Measurements from ENCODE around the gene GIMAP7. TPM values are rescaled to one million over a fixed set of nuclear protein-coding genes. Genes with fewer than 3 reads are reported as not detected.
"Not testable (repeated sequence)": the region's sequence is repeated elsewhere in the genome, so short reads cannot be mapped to it uniquely, and the experiment has no call there.

GIMAP7 gene
- total RNA-seq (2014; rRNA removed; shearing (Covaris generic)), result not detected in 2 replicates

- DNase-seq (ENCODE audit: low read depth), result no peak
Measured at GRCh38 chr7:150514748-150515222, at the start of gene GIMAP7. GIMAP7 (plus strand) TSS chr7:150514872; CDS start chr7:150519975, 5,103 bp downstream.

DNA sequence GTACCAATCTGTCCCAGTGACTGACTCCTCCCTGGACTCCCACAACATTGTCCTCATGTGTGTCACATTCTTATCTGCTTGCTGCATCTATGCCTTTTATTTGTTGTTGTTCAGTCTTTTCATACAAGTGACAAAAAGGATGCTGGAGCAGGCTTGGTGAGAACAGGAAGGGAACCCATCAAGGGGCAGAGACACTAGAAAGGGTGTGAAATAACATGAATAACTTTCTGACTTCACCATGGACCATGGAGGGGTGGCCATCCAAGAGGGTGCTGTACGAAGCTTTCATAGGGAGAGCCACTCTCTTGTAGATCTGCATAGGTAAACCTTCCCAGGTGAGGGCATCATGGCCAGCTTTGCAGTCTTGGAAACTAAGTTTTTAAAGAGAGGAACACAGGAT is 49.7 kb upstream of the GIMAP7 start:
- no peak for DNase-seq (ENCODE audit: low read depth)

- no peak for DNase-seq (ENCODE audit: low read depth)
Measured at GRCh38 chr7:150465414-150465813, 49.3 kb upstream of the GIMAP7 start.

GRCh38 chr7:150466477-150466876 is 48.2 kb upstream of the GIMAP7 start:
- DNase-seq (ENCODE audit: low read depth), result no peak

DNA sequence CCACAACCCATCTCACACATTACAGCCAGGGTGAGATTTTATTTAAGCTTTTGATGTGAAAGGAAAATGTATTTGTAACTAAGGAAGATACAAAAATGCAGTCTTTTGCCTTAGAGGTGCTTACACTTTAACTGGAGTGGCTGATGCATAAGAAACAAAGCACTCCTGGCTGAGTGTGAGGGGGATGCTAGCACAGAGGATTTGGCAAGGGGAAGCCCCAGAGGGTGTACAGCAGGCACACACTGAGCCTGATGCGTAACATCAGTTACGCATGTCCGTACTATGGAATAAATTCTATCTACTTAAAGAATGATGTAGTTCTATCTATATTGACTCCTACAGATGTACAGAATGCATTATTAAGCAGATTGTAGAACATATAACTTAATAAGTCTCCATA is 46.4 kb upstream of the GIMAP7 start:
- no peak for DNase-seq (ENCODE audit: low read depth)

DNA sequence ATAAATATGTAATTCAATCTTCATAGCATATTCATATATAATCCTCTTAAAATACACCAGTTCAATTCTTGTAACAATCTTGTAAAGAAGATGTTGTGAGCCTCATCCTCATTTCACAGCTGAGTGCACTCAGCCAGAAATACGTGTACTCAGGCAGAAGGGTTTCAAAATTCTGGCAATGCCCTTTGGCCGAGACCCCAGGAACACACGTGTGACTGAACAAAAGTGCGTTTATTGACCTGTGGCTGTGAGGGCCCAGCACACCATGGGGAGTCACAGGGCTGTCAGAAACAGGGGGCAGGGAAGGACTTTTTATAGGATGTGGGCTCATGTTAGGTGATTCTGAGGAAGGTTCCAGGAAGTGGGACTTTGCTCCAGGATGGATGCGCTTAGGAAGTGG is 42.8 kb upstream of the GIMAP7 start:
- DNase-seq (ENCODE audit: low read depth), result no peak

DNA sequence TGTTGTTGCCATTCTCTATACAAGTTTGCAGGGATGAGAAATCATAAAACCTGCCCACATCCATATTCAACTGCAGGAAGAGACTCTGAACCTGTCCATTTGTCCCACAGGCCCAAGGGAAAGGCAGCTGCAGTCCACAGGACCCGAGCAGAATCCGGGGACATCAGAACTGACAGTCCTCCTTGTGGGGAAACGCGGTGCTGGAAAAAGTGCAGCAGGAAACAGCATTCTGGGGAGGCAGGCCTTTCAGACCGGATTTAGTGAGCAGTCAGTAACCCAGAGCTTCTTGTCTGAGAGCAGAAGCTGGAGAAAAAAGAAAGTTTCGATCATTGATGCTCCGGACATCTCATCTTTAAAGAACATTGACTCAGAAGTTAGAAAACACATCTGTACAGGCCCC is 40.8 kb upstream of the GIMAP7 start:
- no peak for DNase-seq (ENCODE audit: low read depth)

GRCh38 chr7:150476285-150476684 is 38.4 kb upstream of the GIMAP7 start:
- no peak for DNase-seq (ENCODE audit: low read depth)

DNA sequence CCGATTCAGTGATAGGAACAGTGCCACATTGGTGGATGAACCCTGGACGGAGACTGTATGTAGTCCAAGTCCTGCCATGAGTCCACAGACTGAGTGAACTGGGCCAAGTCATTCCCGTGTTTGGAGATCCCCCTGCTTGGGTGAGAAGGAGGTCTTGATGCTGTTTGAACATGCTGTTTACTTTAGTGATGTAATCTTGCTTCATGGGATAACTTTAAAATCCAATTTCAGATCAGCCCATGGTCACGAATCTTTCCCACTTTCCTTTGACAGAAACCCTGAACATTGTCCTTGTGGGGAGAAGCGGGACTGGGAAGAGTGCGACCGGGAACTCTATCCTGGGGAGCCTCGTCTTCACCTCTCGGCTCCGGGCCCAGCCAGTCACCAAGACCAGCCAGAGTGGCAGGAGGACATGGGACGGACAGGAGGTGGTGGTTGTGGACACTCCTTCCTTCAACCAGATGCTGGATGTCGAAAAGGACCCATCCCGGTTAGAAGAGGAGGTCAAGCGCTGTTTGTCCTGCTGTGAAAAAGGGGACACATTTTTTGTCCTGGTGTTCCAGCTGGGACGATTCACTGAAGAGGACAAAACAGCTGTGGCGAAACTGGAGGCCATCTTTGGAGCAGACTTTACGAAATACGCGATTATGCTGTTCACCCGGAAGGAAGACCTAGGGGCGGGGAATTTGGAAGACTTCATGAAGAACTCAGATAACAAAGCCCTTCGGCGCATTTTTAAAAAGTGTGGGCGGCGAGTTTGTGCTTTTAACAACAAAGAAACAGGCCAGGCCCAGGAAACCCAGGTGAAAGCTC is 37.6 kb upstream of the GIMAP7 start:
- no peak for DNase-seq (ENCODE audit: low read depth)

DNA sequence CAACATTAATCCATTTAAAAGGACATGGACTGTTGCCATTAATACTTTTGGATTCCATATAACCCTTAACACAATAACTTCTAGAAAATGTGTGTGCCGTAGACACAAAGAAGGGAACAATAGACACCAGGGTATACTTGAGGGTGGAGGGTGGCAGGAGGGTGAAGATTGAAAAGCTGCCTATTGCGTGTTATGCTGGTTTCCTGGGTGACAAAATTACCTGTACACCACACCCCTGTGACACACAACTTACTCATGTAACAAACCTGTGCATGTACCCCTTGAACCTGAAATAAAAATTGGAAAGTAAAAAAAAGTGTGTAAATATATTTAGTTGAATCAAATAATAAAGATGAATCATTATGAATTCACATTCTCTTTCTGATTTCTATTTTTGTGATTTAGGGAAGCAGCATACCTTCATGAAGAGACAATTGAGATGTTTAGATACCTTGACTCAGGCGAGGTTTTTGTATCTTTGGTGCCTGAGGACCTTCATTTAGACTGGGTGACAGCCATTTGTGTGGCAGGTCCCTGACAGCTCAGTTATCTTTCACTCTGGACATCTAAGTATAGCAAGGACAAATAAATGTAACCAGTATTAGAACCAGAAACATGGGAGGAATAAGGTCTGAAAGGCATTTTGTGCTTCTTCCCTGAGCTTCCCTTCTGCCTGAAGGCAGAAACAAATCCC is 35.5 kb upstream of the GIMAP7 start:
- no peak for DNase-seq (ENCODE audit: low read depth)

- DNase-seq (ENCODE audit: low read depth), result no peak
Measured at GRCh38 chr7:150481186-150481920, 33.3 kb upstream of the GIMAP7 start.

- no peak for DNase-seq (ENCODE audit: low read depth)
Measured at GRCh38 chr7:150481922-150482321, 32.8 kb upstream of the GIMAP7 start.

DNA sequence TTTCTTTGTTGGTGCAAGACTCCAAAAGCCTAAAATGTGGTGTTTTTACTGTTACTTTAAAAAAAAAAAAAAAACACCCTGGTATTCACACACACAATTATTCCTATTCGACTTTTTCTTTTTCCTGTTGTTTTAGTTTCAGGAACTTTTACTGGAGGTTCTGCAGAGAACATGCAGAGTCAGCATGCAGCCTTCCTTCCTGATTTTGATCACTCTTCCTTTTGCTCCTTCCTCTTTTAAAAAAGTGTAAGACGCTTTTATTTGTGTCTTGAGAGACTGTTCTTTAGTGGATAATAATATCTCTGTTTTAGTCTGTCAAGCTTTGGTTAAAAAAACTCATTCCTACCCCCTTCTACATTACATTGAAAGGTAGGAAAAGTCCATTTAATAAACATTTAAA is 31.2 kb upstream of the GIMAP7 start:
- not testable (repeated sequence) for DNase-seq (ENCODE audit: low read depth)

GRCh38 chr7:150484071-150484470 is 30.6 kb upstream of the GIMAP7 start:
- not testable (repeated sequence) for DNase-seq (ENCODE audit: low read depth)

DNA sequence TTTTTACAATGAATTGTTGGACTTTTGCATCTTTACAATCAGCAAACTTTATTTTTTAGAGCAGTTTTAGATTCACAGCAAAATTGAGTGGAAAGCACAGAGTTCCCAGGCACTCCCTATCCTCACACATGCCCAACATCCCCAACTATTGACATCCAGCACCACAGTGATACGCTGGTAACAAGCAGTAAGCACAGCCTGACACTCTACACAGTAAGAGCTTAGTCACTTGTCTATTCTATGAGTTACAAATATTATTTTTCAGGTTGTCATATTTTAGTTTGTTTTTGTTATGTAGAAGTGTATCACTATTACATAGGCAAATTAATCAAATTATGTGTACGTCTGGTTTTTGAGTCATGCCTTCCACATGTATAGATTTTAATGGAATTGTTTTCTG is 27.0 kb upstream of the GIMAP7 start:
- no peak for DNase-seq (ENCODE audit: low read depth)

GRCh38 chr7:150489782-150490181 is 24.9 kb upstream of the GIMAP7 start:
- no peak for DNase-seq (ENCODE audit: low read depth)

- DNase-seq (ENCODE audit: low read depth), result not testable (repeated sequence)
Measured at GRCh38 chr7:150493442-150493841, 21.2 kb upstream of the GIMAP7 start.

GRCh38 chr7:150502519-150502918 is 12.2 kb upstream of the GIMAP7 start:
- DNase-seq (ENCODE audit: low read depth), result no peak

DNA sequence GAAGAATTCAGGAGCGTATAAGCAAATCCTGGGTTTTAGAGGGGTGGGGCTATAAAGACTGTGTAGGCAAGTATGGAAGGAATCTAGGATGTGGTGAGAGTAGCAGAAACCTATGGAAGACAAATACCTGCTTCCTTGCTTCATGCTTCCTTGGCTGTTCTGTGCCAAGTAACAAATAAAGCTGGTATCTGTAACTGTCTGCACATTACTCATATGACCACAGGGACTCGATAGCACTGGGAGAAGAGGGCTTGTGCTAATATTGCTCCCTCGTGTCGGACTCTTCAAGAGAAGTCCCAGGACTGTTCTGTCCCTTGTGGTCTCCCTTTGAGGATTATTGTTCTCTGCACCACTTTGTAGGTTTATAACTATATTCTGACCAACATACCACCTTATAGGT is 11.5 kb upstream of the GIMAP7 start:
- no peak for DNase-seq (ENCODE audit: low read depth)

- no peak for DNase-seq (ENCODE audit: low read depth)
Measured at GRCh38 chr7:150503581-150503980, 11.1 kb upstream of the GIMAP7 start.

GRCh38 chr7:150507947-150508602 is 6.6 kb upstream of the GIMAP7 start:
- no peak for DNase-seq (ENCODE audit: low read depth)

DNA sequence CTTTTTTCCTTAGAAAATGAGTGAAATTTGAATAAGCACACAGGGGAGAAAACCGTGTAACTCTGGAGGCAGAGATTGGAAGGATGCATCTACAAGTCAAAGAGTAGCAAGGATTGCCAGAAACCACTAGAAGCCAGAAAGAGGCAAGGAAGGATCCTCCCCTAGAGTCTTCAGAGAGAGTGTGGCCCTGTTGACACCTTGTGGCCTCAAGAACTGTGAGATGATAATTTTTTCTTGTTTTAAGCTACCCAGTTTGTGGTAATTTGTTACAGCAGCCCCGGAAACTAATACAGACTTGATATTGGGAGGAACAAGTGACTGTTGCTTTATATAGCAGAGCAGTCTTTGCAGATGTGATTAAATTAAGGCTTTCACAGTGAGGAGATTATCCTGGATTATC is 3.6 kb upstream of the GIMAP7 start:
- no peak for DNase-seq (ENCODE audit: low read depth)
